ENCODE results near the gene STAP2. TPM values are rescaled to one million over a fixed set of nuclear protein-coding genes. Genes with fewer than 3 reads are reported as not detected.

STAP2 gene
- total and polyA plus RNA-seq, 9 of the 15 experiments (the other 6 are each of a cell fraction or from before 2014, with no cell fraction given) = 1.2 to 9.8 (median 4.5) TPM

GRCh38 chr19:4375164-4376027 is 36.8 kb upstream of the STAP2 start (continued):
- TF ChIP-seq ZNF592 (IDR thresholded peaks at IDR 0.05) (peak; percentile 56; the same call in 1 of the 2 replicates), ATF1 (CRISPR knock-in tag; IDR thresholded peaks at IDR 0.05) (no peak), ATF1 (tag; IDR thresholded peaks at IDR 0.05) (peak; percentile 94), KLF16 (IDR thresholded peaks at IDR 0.05) (peak; percentile 85), DIDO1 (tag; IDR thresholded peaks at IDR 0.05; ENCODE audit: low read depth) (no peak), TBP (optimal IDR thresholded peaks at IDR 0.05; ENCODE audit: low read depth, low read length) (peak; percentile 54), CTBP1 (IDR thresholded peaks at IDR 0.05; ENCODE audit: borderline replicate concordance) (peak; percentile 53), E2F8 (IDR thresholded peaks at IDR 0.05; ENCODE audit: low read depth, partially characterized antibody) (peak; percentile 56), NCOA1 (IDR thresholded peaks at IDR 0.05; ENCODE audit: low read depth) (peak; percentile 72), ZNF551 (CRISPR knock-in tag; IDR thresholded peaks at IDR 0.05) (no peak), JUN (IDR thresholded peaks at IDR 0.05; ENCODE audit: borderline replicate concordance, low read depth, low read length) (peak; percentile 99), JUN (CRISPR knock-in tag; IDR thresholded peaks at IDR 0.05; ENCODE audit: borderline replicate concordance) (no peak; the same call in 1 of the 2 replicates), CBX1 (IDR thresholded peaks at IDR 0.05; ENCODE audit: low read depth) (no peak), FOSL1 (tag; conservative IDR thresholded peaks at IDR 0.05) (peak; percentile 78), TEAD1 (CRISPR knock-in tag; IDR thresholded peaks at IDR 0.05) (peak in 1 of 2 experiments; percentile 71; a peak in 2 of 4 replicates), CBX2 (IDR thresholded peaks at IDR 0.05; ENCODE audit: insufficient read depth, low read length, poor library complexity, severe bottlenecking) (no peak), EGR1 (conservative IDR thresholded peaks at IDR 0.05) (no peak), CBFA2T3 (IDR thresholded peaks at IDR 0.05) (peak; percentile 93), DNMT1 (IDR thresholded peaks at IDR 0.05) (no peak)
